Stimulated activated CD8-positive, alpha-beta memory T cell treated with anti-CD3 and anti-CD28 coated beads, Interleukin-15, amount 100 ng/mL, for 48 hours (primary cell): ENCODE data around the gene LENG8.

Experiments used
- DNase-seq, 2 donors: peaks; one replicate each; pipeline ENCODE4 v3.0.0-alpha.2; 2020; ENCODE audit warnings: low read depth in 2 of 2

The LENG8 gene

DNA sequence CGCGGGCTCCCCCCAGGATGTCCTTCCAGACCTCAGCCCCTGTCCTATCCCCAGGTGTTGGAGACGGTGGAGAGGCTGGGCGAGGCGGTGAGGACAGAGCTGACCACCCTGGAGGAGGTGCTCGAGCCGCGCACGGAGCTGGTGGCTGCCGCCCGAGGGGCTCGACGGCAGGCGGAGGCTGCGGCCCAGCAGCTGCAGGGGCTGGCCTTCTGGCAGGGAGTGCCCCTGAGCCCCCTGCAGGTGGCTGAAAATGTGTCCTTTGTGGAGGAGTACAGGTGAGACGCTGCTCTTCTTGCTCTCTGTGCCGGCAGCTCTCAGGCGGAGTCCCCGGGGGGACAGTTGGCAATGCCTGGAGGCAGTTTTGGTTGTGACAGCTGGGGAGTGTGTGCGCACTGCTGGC, 26.9 kb upstream of the LENG8 start:
- DNase-seq, result no peak

DNA sequence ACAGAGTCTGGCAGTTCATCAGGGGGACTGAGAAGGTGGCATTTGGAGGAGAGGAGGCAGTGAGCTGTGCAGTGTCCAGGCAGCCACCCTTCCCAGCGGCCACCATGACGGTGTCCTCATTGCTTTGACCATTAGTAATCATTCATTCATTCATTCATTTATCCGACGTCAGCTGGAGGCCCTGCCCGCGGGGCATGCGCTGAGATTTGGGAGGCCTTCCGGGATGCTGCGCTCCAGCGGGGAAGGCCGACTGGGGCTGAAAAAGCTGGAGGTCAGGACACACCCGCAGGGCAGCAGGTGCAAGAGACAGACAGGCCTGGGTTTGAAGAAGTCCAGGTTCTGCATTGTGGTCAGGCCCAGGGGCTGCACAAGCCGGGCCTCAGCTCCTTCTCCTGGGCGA, 24.8 kb upstream of the LENG8 start:
- no peak for DNase-seq

- no peak for DNase-seq
These were observed 24.2 kb upstream of the LENG8 start for GRCh38 chr19:54424660-54425381.

- no peak for DNase-seq
These were observed 23.6 kb upstream of the LENG8 start for GRCh38 chr19:54425382-54425723.

GRCh38 chr19:54426291-54426931, 22.6 kb upstream of the LENG8 start:
- DNase-seq, result no peak

- no peak for DNase-seq
These were observed 21.4 kb upstream of the LENG8 start for GRCh38 chr19:54427586-54427985.

DNA sequence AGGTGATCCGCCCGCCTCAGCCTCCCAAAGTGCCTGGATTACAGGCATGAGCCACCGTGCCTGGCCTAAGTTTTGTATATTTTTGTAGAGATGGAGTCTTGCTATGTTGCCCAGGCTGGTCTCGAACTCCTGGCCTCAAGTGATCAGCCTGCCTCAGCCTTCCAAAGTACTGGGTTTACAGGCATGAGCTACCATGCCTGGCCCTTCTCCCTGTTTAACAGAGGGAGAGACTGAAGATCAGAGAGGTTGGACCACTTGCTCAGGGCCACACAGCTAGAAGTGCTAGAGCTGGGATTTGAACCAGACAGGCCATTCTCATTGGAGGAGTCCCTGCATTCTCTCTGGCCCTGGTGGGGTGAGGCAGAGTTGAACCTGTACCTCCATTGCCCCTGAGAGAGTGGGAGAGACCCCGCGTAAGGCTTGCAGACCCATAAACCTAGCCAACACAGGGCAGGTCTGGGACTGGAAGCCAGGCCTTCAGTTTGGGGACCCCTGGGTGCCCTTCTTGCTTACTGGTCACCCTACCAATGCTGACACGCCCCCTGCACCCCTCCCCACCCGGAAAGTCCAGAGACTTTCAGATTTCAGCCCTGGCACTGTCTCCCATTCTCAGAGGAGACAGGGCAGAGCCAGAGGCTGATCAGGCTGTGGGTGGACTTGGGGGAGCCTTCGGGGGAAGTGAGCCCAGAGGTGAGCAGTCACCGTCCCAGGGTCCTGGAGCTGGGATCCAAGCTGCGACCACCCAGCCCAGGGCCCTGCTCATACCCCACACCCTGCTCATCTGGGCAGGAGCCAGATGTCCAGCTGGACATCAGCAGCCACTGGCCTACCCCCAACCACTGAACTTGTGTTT, 20.4 kb upstream of the LENG8 start:
- no peak for DNase-seq

DNA sequence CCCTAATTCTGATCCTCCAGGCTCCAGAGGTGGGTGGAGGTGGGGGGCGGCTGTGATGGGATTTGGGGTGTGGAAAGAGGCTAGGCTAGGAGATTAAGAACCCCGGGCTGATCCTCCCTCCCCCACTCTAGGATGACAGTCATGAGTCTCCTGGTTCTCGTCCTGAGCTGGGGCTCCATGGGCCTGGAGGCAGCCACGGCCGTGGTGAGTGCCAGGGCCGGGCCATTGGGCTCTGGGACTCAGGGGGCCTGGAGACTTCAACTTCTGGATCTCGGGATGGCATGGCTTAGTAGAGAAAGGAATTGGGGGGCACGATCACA, 19.9 kb upstream of the LENG8 start:
- no peak for DNase-seq

GRCh38 chr19:54429545-54430227, 19.3 kb upstream of the LENG8 start:
- DNase-seq, result no peak

DNA sequence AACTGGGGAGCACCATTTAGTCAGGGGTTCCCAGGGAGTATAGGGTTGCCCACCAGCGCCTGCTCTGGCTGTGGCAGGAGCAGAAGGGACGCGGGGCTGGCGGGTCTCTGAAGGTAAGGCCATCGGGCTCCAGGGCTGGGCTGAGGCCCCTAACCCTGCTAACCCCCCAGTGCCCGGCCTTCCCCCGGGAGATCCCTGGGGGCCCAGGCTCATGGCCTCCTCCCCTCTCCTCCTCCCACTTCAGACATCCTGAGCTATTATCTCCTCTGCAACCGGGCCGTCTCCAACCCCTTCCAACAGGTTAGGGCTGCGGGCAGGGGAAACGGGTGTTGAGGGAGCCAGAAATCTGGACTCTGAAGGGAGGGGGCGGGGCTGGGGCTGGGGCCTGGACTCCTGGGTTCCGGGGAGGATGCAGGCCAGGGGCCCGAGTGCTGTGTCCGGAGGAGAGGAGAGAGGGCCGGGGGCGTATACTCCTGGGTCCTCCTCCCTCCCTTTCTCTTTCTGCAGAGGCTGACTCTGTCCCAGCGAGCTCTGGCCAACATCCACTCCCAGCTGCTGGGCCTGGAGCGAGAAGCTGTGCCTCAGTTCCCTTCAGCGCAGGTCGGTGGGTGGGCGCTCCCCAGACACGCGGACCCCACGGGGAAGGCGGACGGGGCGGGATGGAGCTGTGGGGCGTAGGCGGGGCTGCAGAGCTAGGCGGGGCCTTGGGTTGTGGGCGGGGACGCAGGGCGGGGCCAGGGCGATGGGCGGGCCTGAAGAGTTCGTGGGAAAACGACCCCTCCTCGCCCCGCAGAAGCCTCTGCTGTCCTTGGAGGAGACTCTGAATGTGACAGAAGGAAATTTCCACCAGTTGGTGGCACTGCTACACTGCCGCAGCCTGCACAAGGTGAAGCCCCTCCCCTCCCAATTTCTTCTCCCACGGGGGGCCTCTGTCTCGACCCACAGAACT, 18.4 kb upstream of the LENG8 start:
- DNase-seq, result no peak

- no peak for DNase-seq
These were observed 17.7 kb upstream of the LENG8 start for GRCh38 chr19:54431255-54431838.

DNA sequence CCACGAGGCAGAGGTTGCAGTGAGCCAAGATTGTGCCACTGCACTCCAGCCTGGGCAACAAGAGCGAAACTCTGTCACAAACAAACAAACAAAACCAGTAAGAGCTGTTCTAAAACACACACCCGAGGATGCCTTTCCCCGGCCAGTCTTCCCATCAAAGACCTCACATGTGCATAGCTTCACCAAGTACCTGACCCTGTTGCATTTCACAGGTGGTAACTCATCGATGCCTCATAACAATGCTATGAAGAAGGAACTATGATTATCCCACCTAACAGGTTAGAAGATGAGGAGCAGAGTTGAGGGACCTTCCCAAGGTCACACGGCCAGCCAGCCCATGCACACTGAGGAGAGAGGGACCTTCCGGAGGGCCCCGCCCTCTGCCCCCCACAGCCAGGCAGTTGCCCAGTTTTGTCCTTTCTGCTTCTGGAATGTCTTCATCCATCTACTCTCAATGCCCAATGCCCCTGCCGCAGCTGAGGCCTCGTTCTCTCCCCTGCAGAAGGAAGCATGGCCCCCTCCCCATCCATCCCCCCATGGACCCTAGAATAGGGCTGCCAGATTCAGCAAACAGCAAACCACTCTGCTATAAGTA, 16.8 kb upstream of the LENG8 start:
- no peak for DNase-seq

DNA sequence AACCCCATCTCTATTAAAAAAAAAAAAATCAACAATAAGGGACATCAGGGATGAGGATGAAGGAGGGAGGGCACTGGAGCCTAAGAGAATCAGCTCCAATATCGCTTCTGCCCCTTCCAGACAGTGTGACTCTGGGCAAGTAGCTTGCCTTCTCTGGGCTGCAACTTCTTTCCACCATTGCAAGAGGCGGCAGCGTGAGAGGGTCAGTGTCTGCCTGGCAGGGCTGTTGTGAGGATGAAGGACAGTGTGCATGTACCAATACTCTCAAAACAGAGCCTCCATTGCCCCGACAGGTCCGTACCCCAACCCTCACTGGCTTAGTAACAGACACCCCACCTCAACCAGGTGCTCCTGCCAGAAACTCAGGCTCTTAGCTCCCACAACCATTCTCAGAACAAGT, 15.3 kb upstream of the LENG8 start:
- no peak for DNase-seq

- DNase-seq, result no peak
These were observed 14.7 kb upstream of the LENG8 start for GRCh38 chr19:54434112-54434872.

GRCh38 chr19:54434873-54435214, 14.2 kb upstream of the LENG8 start:
- DNase-seq, result no peak

GRCh38 chr19:54435551-54436016, 13.4 kb upstream of the LENG8 start:
- no peak for DNase-seq

GRCh38 chr19:54436031-54436523, 12.9 kb upstream of the LENG8 start:
- DNase-seq, result no peak

- no peak for DNase-seq
These were observed 12.3 kb upstream of the LENG8 start for GRCh38 chr19:54436628-54437252.
